ENCODE measurements around the gene FCRL5.

The FCRL5 gene

GRCh38 chr1:157523774-157524493, 28.4 kb downstream of the FCRL5 start:
- H3K27me3 ChIP-seq (ENCODE audit: insufficient read depth, poor library complexity, severe bottlenecking) = no peaks in the 10 kb centered on the region
- no peak overlapping the region for H3K4me3 ChIP-seq (replicated peaks; ENCODE audit: insufficient read depth, low read length)
- TF ChIP-seq SPI1 (IDR thresholded peaks at IDR 0.05; ENCODE audit: borderline replicate concordance, low read depth) (no peak), CTCF (IDR thresholded peaks at IDR 0.05; ENCODE audit: insufficient read depth, low read length) (no peak), GABPA (IDR thresholded peaks at IDR 0.05; ENCODE audit: low read depth) (no peak), REST (IDR thresholded peaks at IDR 0.05; ENCODE audit: insufficient replicate concordance, low read depth) (no peak), POLR2AphosphoS5 (IDR thresholded peaks at IDR 0.05; ENCODE audit: low read depth) (no peak)
- no peak overlapping the region for H3K27ac ChIP-seq (replicated peaks)
- DNase-seq (ENCODE audit: low read depth in 1 of 2, low spot score in 1 of 2) = no peak

- H3K4me3 ChIP-seq (replicated peaks; ENCODE audit: insufficient read depth, low read length) = no peak overlapping the region
- no peaks in the 10 kb centered on the region for H3K27me3 ChIP-seq (ENCODE audit: insufficient read depth, poor library complexity, severe bottlenecking)
- TF ChIP-seq POLR2AphosphoS5 (IDR thresholded peaks at IDR 0.05; ENCODE audit: low read depth) = no peak
- no peak for TF ChIP-seq CTCF (IDR thresholded peaks at IDR 0.05; ENCODE audit: insufficient read depth, low read length)
- no peak for TF ChIP-seq SPI1 (IDR thresholded peaks at IDR 0.05; ENCODE audit: borderline replicate concordance, low read depth)
- no peak overlapping the region for H3K27ac ChIP-seq (replicated peaks)
- no peak for DNase-seq (ENCODE audit: low read depth in 1 of 2, low spot score in 1 of 2)
These were observed 31.3 kb downstream of the FCRL5 start for GRCh38 chr1:157521056-157521455.

- H3K27ac ChIP-seq (replicated peaks) = no peak overlapping the region
- no peak overlapping the region for H3K4me3 ChIP-seq (replicated peaks; ENCODE audit: insufficient read depth, low read length)
- DNase-seq (ENCODE audit: low read depth in 1 of 2, low spot score in 1 of 2) = no peak
- no peak for TF ChIP-seq CTCF (IDR thresholded peaks at IDR 0.05; ENCODE audit: insufficient read depth, low read length)
- no peak for TF ChIP-seq REST (IDR thresholded peaks at IDR 0.05; ENCODE audit: insufficient replicate concordance, low read depth)
- no peak for TF ChIP-seq POLR2AphosphoS5 (IDR thresholded peaks at IDR 0.05; ENCODE audit: low read depth)
- TF ChIP-seq GABPA (IDR thresholded peaks at IDR 0.05; ENCODE audit: low read depth) = no peak
- TF ChIP-seq SPI1 (IDR thresholded peaks at IDR 0.05; ENCODE audit: borderline replicate concordance, low read depth) = no peak
- no peaks in the 10 kb centered on the region for H3K27me3 ChIP-seq (ENCODE audit: insufficient read depth, poor library complexity, severe bottlenecking)
These were observed 31.9 kb downstream of the FCRL5 start for GRCh38 chr1:157520386-157520935.

Measured in HL-60 (cell line).